GM19035 (cell line): ENCODE results near the gene ARL3.
A peak's percentile ranks its signal among the peaks of the same experiment; 100 is the strongest.
"Not testable (repeated sequence)": the region's sequence is repeated elsewhere in the genome, so short reads cannot be mapped to it uniquely, and the experiment has no call there.

Experiments
- ATAC-seq: cut with Tn5 transposase; IDR thresholded peaks from one replicate; pipeline ENCODE4 v1.9.1; 2021; ENCODE audit not compliant: unreplicated experiment

The ARL3 gene

DNA sequence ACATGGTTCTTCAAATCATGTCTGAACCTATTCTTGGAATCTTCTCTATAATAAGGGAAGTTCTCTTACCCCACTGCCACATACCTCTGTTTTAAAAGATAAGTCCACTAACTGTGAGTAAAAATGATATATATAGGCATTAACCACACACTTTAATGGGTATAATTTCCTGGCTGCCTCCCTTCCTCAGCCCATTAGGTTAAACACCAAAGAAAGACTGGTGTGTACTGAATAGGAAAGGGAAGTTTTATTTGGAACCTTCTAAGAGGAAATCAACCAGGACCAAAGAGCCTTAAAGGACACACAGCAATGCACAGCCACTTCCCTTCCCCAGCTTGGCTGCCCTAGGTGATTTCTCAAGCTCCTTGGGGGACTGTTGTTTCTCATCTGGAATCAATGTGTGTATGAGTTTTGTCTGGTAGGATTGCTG, 24.5 kb upstream of the ARL3 start:
- no peak for ATAC-seq

GRCh38 chr10:102735065-102735562, 20.9 kb upstream of the ARL3 start:
- ATAC-seq: no peak

DNA sequence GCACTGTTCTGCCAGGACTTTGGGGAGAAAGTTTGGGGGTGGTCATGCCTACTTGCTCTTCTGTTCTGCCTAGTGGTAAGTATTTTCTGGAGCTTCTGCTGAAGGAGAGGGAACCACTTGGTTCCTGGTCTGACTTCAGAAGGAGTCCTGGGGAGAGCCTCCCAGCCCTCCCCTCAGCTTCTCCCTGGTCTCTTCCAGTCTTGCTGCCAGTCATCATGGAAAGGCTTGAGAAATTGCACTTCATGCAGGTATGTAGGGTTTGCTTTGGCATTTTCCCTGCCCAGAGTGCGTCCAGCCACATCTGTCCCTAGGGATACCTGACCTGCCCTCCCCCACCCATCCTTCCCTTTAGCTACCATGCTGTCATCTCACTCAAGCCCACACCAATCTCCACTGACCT, 18.5 kb upstream of the ARL3 start:
- no peak for ATAC-seq

DNA sequence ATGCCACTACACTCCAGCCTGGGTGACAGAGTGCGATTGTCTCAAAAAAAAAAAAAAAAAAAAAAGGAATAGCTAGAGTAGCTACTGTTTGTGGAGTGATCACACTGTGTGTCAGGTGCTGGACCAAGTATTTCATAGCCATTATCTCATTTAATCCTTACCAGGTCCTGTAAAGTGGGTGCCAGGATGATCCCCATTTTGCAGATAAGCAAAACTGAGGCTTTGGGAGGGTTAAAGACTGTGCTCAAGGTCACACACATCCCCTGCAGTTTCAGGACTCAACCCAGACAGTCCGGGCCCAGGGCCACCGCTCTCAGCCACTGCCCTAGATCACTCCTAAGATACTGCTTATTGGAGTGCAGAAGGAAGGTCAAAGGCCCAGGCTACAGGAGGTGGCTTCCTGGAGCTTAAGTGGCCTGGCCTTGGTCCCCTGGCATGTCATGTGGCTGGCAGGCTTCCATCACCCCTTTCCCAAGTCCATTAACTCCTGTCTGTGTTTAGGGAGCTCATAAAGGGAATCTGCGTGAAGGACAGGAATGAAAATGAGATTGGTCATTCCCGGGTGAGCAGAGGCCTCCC, 17.1 kb upstream of the ARL3 start:
- ATAC-seq: no peak

GRCh38 chr10:102729029-102730026, 15.1 kb upstream of the ARL3 start:
- no peak for ATAC-seq

GRCh38 chr10:102727037-102727818, 13.0 kb upstream of the ARL3 start:
- no peak for ATAC-seq

DNA sequence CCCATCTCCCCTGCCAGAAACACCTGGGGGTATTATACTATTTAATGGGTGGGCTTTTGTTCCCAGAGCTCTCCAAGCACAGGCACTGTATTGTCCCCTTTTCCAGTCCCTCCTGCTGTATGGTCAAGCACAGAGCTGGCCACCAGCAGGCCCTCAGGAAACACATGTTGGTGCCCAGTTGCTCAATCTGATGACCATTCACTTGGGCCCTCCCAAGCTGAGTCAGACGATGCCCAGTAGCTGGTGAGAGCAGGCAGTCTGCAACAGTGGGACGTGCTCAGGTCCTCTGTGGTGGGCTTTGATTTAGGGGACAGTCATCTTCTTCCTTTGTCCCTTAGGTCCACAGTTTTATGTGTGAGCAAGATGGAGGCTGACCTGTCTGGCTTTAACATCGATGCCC, 12.1 kb upstream of the ARL3 start:
- no peak for ATAC-seq

DNA sequence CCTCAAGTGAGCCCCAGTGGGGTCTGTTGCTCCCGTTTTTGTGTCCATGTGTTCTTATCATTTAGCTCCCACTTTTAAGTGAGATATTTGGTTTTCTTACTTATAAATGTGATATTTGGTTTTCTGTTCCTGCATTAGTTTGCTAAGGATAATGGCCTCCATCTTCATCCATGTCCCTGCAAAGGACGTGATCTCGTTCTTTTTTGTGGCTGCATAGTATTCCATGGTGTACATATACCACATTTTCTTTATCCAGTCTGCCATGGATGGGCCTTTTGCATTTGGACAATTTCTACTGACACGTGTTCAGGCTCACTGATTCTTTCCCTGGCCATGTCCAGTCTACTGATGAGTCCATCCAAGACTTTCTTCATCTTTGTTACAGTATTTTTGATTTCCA, 9.8 kb upstream of the ARL3 start:
- ATAC-seq: no peak

DNA sequence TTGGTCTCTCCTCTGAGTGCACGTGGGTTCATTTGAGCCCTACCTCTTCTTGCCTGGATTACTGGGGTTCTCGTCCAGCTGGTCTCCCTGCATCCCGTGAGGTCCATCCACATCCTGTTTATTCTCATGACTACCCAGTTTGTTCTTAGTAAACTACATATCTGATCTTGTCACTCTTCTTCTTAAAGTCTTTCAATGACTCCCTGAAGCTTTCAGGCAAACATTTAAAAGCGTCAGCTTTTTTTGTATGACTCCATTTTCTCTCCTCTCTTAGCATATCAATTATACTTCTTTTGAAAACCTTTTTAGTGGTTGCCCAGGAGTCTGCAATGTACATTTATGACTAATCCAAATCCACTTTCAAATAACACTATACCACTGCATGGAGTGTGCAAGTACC, 7.8 kb upstream of the ARL3 start:
- ATAC-seq: no peak

- ATAC-seq: no peak
Observed at GRCh38 chr10:102720775-102721301, 6.6 kb upstream of the ARL3 start.

DNA sequence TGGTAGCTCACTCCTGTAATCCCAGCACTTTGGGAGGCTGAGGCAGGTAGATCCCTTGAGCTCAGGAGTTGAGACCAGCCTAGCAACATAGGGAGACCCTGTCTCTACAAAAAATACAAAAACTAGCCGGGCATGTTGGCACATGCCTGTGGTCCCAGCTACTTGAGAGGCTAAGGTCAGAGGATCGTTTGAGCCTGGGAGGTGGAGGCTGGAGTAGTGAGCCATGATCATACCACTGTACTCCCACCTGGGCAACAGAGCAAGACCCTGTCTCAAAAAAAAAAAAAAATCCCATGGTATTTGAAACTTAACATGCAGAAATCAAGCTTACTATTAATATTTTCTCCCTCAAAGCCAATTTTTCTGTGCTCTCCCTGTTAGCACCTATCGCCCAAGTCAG, 6.1 kb upstream of the ARL3 start:
- ATAC-seq: no peak

- no peak for ATAC-seq
Observed at GRCh38 chr10:102718220-102718619, 4.0 kb upstream of the ARL3 start.

DNA sequence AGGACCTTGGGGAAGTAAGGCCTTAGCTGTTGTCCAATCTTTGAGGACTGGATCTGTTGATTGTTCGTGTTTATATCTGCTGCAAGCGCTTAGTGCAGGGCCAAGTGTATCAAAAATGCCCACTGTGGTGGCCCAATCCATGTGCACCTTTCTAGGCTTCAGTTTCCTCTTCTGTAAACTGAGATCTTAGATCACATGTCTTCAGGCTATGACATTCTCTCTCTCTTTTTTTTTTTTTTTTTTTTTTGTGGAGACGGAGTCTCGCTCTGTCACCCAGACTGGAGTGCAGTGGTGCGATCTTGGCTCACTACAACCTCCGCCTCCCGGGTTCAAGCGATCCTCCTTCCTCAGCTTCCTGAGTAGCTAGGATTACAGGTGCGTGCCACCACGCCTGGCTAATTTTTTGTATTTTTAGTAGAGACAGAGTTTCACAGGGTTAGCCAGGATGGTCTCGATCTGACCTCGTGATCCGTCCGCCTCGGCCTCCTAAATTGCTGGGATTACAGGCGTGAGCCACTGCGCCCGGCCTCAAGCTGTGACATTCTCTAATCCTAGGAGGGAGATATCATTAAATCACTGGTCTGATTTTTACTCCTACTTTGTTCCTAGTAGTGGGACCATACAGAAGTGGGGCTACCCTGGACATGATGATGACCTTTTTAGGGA, 2.8 kb upstream of the ARL3 start:
- not testable (repeated sequence) for ATAC-seq

DNA sequence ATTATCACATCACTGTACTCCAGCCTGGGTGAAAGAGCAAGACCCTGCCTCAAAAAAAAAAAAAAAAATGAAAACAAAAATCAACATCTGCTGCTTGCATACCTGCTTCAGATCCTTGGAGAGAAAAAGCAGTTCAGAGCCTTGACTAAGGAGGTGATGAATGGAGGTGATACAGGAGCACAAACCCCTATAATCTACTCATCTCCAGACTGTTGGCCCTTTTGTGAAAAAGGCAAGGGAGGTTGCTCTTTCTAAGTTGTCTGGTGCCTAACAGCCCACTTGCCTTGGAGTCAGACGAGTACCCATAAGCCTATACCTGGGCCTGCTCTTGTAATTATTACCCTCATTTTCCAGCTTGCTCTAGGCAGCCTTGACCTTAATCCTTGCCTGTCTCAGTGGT, 1.7 kb upstream of the ARL3 start:
- ATAC-seq: no peak

DNA sequence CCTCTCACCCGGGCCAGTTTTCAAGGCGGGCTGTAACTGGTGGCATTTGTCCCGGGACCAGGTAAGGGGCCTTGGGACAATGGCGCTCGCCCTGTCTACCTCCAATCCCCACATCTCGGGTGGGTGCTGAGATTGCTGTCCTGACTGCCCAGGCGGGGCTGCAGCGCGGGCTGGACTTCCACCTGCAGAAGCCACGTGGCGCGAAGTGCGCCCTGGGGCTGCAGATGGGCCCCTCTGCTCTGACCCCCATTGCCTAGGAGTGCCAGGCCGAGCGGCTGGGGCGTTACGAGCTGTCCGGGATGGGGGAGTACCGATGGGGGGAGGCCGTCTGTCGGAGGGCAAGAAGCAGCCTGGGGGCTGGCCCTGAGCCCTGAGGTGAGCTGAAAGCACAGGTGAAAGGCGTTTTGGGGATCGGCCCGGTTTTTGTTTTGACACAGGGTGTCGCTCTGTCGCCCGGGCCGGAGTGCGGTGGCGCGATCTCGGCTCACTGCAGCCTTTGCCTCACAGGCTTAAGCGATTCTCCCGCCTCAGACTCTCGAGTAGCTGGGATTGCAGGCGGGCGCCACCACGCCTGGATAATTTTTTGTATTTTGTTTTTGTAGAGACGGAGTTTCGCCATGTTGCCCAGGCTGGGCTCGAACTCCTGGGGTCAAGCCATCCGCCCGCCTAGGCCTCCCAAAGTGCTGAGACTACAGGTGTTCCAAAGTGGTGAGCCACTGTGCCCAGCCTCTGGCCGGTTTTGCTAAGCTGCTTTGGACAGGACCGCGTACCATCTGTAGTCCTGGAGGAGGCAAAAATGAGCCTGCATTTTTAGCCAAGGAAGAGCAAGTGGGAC, 641 bp upstream of the ARL3 start, which contains the start of gene SFXN2:
TSS of gene SFXN2 (plus strand) at position 16 of the 835 bp plus-strand sequence. CDS start 12,001 bp downstream, outside the sequence.
- peak; percentile 30 for ATAC-seq

DNA sequence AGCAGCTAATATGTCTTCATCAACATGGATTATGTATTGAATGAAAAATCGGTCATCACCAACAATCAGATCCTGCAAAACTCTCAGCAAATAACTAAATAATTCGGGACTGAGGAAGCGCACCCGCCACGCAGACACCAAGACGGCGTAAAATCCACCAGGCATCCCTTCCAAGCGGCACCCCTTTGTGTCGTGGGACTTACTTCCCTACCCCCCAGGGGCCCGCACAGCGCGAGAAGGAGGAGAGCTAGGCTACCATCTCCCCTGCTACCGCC, 721 bp downstream of the ARL3 start:
- peak; percentile 36 for ATAC-seq

GRCh38 chr10:102712843-102713538, 1.2 kb downstream of the ARL3 start:
- no peak for ATAC-seq

DNA sequence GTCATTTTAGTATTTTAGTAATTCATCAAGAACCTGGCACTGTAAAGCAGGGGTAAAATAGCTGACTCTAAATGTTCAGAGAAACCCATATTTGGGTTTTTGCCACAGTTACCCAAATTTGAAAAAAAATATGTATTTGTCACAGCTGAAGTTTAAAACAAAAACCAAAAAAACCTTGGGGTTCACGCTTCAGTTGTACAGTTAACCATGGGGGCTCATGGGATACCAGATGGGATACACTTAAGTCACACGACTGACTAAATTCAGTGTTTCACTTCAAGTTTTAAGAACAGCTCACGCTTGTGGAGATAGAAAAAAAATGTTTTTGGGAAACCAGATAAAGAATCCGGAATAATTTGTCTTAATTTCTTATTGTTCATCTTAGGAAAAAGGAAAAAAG, 2.1 kb downstream of the ARL3 start:
- ATAC-seq: no peak

GRCh38 chr10:102710609-102711008, 3.6 kb downstream of the ARL3 start:
- ATAC-seq: no peak
